HG02798 (cell line): ENCODE data around the gene PHAF1.

ENCODE experiments used
- ATAC-seq: cut with Tn5 transposase; IDR thresholded peaks from one replicate; pipeline ENCODE4 v1.9.1; 2021; ENCODE audit warnings: mild to moderate bottlenecking; ENCODE audit not compliant: unreplicated experiment, poor library complexity

PHAF1 gene

DNA sequence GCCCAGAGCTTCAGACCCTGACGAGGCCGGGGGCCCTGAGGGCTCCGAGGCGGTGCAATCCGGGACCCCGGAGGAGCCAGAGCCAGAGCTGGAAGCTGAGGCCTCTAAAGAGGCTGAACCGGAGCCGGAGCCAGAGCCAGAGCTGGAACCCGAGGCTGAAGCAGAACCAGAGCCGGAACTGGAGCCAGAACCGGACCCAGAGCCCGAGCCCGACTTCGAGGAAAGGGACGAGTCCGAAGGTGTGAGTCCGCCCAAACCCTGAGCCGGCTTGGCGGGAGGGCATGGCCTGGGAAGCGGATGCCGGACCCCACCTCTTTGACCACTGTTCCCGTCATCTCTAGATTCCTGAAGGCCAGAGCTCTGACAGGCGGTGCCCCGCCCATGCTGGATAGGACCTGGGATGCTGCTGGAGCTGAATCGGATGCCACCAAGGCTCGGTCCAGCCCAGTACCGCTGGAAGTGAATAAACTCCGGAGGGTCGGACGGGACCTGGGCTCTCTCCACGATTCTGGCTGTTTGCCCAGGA is 65.0 kb downstream of the PHAF1 start:
- no peak for ATAC-seq

DNA sequence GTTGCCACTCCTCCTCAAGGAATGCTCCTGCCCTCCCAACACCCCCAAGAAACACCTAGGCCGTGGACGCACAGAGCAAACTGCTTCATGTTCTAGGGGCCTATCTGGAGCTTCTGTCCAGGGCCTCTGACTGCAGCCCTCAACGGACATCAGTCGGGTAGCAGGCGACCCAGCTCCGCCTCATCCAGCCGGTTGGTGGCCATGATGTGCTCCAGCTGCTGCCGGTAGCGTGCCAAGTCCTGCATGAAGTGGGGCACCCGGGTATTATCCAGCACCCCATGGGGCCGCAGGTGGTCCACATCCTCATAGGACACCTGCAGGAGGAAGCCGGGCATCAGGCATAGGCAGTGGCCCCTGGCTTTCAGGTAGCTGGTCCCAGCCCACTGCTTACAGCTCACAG is 66.9 kb downstream of the PHAF1 start:
- ATAC-seq = no peak

DNA sequence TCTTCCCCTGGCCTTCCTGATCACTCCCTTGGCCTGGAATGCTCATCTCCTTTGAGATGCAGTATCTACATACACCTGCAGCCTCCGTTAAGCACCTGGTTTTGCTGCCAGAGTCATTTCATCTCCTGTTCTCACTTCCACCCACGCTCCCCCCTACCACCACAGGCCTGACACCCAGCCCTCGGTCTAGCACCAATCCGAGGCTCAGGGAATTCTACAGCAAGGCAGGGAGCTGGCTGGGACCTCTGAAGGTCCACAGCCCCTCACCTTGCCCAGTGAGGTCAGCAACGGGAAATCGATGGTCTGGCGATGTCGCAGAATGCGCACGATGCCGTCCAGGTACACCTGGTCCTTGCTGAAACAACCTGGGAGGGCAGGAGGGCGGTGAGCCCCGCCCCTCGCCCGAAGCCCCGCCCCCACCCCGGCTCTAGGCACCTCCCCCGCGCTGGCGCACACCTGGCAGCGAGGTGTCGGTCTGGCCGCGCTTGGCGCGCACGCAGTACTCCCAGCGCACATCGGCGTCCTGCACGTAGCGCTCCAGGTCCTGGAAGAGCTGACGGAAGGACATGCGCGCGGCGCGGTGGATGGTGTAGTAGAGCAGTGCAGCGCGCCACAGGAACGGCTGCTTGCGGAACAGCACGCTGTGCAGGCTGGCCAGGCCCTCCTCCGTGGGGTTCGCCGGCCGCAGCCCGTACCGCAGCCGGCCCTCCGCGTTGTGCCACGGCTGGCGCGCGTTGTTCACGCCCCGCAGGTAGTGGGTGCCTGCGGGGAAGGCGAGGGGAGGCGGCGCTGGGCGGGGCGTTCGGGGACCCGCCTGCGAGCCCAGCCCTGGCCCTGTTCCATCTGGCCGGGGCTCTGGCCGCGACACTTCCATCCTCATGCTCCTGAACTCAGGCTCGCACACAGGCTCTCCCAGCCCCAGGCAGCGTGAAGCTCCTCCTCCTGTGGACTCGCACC is 68.3 kb downstream of the PHAF1 start:
- ATAC-seq = no peak

DNA sequence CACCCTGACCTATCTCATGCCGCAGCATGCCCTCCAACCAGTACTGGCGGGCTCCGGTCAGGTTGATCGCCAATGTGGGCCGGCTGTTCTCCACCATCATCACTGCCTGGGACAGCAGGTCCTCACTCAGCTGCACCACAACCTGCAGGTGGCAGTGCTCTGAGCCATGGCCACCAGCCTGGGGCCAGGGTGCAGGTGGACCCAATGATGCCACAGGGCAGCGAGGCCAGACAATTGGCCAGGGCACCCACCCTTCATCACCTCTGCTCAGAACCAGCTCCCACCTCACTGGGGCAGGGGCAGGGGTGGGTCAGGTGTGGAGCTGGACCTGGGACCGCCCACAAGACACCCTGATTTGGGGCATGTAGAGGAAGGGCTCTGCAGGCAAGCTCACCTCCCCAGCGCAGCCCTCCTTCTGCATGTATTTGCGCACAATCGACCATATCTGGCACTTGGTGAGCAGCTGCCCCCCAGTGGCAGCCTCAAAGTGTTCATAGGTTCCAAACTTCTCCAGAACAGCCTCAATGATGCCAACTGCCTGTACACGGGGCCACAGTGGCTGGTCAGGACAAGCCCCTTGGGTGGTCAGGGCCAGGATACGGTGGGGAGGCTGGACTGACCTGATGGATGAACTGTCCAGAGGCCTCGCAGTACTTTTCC is 69.8 kb downstream of the PHAF1 start:
- no peak for ATAC-seq

DNA sequence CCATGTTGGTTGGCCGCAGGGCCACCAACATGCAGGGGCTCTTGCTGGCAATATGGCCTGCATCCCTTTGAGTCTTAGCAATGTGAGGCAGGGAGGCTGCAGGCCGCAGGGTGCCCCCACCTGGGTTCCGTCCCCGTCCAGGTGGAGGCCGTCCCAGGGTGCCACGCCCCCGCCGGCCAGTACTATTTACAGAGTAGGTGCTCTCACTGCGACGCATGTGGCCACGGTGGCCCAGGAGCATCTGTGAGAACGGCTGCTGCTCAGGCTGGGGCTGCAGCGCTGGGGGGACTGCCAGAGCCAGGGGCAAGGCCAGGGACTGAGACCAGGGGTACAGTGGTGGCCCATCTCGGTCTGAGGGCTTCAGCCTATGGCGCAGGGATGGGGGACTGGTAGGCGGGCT is 70.4 kb downstream of the PHAF1 start:
- no peak for ATAC-seq

DNA sequence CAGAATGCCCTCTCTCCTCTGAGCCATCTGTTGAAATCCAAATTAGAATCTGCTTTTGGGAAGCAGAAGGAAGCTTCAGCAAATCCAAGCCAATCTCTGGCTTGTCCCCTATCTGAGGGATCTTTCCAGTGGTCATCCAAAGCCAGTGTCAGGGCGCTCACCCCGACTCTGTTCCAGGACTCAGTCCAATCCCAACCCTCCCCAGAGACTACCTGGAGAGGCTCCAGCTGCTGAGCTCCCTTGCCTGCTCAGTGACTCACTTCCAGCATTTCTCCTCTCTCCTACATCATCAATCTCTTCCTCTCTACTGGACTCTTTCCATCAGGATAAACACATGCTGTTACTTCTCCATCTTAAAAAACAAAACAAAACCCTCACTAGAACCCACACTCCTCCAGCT is 71.6 kb downstream of the PHAF1 start:
- no peak for ATAC-seq

DNA sequence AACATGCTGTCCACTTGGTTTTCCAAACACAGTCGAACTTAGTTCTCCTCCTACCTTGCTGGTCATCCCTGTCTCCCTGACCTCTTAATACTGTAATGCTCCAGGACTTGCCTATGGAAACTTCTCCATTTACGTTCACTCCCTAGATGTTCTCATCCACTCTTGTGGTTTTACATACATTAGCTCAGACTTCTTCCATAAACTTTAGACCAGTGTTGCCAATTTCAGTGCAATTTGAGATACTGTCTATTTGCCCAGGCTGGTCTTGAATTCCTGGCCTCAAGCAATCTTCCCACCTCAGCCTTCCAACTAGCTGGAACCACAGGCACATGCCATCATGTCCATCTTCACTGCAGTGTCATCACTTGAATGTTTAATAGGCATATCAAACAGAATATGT is 72.5 kb downstream of the PHAF1 start:
- ATAC-seq = no peak

DNA sequence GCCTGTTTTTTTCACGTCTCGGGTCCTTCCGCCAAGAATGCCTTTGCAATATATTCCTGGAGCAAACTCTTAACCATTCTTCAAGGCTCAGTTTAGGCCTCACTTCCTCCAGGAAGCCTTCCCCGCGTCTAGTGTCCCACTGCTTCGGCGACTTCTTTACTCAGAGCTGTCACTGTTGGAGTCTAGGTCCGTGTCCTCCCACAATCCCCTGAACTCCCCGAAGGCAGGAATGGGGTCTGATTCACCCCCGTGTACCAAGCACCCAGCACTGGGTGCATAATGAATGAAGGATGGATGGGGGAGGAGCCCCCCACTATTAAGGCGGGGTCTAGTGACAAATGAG is 73.5 kb downstream of the PHAF1 start:
- ATAC-seq = no peak

DNA sequence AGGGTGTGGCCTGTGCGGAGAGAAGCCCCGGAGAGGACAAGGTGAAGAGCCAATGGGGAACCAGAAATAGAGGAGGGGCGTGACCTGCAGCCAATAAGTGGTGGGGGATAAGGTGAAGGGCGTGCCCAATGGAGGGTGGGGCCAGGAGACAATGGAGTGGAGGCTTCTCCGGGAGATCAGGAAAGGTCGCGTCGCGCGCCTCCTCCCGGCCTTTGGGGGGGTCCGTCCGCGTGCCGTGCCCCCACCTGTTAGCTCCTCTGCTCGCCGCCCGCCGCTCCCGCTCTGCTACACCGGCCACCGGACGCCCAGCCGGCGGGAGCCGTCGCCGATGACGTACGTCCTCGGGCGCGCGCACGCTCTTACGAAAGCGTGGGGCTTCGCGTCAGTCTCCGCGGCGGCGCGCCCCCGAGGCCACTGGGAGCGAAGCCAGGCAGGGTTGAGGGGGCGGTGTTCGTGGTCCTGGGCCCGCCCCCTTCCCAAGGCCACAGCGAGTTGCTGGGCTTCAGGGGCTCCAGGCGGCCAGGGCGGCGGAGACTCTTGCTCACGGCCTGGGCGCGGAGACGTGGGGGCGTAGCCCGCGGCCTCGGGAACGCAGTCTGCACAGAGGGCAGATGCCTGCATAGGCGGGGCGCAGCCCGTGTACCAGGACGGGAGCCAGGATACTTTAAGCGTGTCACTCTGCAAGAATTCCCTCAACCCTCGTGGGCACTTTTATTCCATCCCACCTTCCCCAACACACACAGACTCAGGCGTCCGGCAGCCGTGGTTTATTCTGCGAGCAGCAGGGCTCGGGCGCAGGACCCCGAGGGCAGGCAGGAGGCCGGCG is 74.1 kb downstream of the PHAF1 start, which contains the start of gene MATCAP1:
MATCAP1 (minus strand) TSS at position 337 of the 826 bp plus-strand sequence. CDS start 3,353 bp downstream, outside the sequence.
- ATAC-seq = peak; percentile 93

DNA sequence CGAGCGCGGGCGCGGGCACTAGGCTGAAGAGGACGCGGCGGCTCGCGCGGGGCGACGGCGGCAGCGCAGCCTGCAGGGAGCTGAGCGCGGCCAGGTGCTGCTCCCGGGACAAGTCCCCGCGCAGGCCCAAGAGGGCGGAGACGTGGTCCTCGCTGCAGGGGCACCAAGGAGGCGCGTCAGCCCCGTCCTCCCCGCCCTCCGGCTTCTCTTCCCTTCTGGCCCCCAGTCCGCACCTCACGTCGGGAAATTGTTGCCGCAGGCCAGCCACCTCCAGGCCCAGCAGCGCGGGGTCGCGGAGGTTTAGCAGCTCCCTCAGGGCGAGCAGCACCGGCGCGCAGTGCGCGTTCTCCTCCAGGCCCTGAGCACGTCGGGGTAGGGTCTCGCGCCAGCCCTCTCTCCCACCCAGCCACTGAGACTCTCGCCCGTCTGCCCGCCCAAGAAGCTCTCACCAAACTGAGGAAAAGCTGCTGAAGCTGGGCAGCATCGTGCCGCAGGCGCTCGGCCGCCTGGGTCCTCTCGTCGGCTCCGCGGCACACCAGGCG is 74.8 kb downstream of the PHAF1 start:
- ATAC-seq = peak; percentile 4

DNA sequence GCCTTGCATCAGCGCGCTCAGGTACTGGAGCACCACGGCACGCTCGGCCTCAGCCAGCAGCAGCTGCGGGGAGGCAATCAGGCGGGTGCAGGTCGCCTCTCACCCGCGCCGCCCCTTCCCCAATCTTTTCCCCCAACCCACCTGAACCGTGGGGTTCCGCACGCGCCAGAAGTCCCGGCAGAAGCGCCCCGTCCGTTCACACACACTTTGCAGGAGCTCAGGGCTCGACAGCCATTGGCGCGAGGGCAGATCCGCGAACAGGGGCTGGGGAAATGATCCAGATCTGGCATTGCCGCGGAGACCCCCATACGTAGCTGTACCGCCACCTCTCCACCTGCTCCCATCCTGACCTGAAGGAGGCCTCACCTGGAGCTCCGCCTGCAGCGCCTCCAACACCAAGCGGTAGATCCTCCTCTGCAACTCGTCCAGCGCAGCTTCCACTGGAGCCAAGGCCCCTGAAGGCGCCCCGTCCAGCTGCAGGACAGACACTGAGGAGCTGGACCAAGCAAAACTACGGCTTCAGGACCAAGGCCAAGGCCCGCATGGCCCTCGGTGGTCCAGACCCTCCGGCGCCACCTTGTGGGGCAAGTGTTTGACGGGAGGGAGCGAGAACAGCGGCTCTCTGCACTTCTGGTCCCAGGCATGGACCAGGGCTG is 75.4 kb downstream of the PHAF1 start:
- no peak for ATAC-seq

DNA sequence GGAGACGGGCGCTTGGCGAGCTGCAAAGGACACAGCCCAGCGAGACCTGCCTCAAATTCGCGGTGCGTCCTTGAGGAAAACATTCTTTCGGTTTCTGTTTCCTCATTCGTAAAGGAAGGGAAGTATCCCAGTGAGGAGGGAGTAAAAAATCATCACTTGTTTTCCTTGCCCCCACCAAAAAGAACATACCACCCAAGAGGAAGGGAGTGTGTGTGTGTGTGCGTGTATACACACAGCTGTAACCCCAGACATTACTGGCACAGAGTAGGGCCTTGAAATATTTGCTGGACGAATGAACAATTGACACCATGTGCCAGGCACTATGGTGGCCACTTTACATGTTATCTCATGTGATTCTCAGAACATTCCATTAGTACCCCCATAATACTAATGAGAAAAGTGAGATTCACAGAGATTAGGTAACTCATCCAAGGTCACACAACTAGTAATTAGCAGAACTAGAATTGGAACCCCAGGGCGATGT is 76.0 kb downstream of the PHAF1 start:
- ATAC-seq = no peak

DNA sequence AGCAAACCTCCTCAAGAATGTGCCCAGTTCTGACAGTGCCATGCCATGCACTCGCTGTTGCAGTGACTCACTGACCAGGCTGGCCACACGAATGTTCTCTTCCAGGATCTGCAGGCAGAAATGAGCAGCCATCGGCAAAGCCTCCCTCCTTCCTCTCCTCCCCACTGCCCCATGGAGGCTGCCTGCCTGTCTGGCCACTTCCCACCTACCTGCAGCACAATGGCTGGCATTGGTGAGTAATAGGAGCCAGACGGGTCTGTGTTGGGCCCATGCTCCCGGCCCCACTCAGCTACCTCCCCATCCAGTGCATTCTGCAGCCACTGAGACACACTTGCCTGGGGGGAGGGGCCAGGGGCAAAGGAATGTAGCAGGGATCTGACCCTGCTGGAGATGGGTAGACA is 76.8 kb downstream of the PHAF1 start:
- no peak for ATAC-seq

DNA sequence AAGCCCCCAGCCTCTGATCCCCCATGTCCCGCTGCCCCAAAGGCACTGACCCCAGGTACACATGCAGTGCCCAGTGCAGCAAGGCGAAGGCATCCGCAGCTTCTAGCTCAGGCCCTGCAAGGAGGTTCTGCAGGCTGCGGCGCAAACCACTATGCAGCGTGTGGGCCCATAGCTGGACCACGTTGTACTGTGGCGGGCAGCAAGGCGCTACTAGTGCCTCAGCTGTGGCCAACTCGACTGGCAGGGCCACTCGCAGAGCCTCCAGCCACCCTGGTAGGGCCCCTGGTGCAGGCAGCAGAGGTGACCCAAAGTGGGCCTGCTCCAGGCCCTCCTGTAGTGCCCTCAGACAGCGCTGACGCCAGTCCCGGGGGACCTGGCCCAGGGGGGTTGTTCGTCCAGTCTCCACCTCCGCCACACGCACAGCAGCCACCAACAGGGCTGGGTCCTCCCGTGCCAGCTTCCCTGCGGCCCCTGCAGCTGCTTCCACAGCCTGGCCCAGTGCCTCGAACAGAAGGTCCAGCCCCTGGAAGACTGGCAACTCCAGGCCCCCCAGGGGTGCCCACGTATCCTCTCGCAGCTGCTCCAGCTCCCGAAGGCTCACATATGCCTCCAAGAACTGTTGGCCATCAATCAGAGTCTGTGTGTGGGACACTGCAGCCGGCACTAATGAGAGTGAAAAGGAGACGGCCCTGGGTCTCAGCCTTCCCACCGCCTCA is 77.6 kb downstream of the PHAF1 start:
- ATAC-seq = no peak

DNA sequence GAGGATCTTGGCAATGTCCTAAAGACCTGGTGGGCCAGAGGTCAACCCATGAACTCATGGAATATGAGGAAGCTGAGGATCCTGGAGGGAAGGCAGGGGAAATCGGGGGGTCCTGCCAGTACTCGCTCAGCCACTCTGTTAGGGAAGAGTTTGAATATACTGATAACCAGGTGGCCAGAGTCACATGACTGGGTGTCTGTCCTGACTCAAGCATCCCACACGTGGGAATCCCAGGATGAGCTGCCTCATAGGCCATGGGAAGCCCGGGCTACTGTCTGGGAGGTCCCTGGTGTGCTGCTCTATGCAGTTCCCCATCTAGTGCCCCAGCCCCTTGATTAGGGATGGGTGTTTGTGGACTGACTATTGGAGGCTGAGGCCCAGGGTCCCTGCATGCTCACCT is 78.6 kb downstream of the PHAF1 start:
- ATAC-seq = no peak

DNA sequence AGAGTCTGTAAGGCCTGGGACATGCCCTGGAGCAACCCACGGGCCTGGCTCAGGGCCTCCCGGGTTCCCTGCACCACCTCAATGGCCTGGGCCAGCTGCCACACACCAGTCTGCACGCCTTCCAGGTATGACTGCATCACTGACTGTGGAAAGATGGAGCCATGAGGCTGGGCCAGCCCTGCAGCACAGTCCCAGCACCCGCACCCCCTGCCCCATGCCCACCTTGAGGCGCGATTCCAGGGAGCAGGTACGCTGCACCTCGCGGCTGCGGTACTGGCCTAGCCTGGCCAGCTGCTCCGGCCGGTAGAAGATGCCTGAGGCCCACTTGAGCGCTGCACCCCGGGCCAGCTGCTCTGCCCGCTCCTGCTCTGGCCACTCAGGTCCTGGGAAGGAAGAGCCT is 79.1 kb downstream of the PHAF1 start:
- ATAC-seq = no peak

DNA sequence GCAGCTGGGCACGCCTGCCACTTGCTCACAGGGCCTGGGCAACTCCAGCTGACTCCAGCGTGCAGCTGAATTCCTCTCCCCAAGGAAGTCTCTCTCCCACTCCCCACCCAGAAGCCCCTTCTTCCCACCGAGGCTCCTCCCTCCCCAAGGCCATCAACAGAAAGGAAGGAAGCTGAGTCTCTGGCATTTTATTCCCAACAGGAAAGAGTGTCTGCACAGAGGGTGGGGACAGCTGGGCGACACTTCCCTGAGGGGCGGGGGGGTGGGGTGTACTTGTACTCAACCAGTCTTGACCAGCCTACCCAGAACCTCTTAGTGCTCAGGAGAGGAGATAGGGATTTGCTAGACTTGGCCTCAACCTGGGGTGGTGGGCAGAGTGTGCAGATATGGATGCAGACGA is 80.3 kb downstream of the PHAF1 start, which contains the start of gene EXOC3L1:
EXOC3L1 (minus strand) TSS at position 96 of the 400 bp plus-strand sequence. CDS start 460 bp downstream, outside the sequence.
- ATAC-seq = no peak

DNA sequence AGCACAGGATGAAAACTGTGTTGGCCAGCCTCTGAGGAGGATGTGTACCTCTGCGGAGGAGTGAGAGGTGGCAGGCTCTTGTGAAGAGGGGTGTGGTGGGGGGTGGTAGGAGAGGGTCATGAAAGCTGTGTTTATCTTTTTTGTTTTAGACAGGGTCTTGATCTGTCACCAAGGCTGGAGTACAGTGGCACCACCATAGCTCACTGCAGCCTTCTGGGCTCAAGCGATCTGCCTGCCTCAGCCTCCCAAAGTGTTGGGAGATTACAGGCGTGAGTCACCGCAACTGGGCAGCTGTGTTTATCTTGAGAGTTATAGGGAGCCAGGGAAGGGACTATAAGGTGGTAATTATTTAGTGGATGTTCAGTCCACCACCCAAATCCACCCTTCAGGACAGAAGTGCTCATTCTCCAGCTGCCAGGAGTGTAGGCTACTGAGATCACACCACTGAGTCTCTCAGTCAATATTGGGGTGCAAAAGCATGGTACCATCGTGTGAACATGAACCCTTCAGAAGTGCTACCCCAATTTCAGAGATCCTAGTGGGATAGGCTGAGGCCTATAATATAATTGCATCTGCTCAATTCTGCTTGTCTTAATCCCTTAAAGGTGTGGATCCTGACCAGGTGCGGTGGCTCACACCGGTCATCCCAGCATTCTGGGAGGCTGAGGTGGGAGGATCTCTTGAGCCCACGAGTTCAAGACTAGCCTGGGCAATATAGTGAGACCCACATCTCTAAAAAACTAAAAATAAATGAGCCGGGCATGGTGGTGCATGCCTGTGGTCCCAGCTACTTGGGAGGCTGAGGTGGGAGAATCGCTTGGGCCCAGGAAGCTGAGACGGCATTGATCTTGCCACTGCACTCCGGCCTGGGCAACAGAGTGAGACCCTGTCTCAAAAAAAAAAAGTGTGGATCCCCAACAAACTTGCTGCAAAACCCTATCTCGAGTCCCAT is 81.0 kb downstream of the PHAF1 start:
- no peak for ATAC-seq
